Measurements from ENCODE around the gene CHD6. TPM values are rescaled to one million over a fixed set of nuclear protein-coding genes. Genes with fewer than 3 reads are reported as not detected.

The CHD6 gene
- total RNA-seq, 2 donors from 2014 or later, result 51.1 to 56.2 TPM

- DNase-seq (ENCODE audit: low spot score), result no peak
- intact Hi-C loops (cut with DNase I), result no loop called here
Observed at GRCh38 chr20:41355192-41355591, 263.0 kb downstream of the CHD6 start.

- DNase-seq (ENCODE audit: low spot score), result no peak
- intact Hi-C loops (cut with DNase I), result no loop called here
Observed at GRCh38 chr20:41353530-41353929, 264.6 kb downstream of the CHD6 start.

DNA sequence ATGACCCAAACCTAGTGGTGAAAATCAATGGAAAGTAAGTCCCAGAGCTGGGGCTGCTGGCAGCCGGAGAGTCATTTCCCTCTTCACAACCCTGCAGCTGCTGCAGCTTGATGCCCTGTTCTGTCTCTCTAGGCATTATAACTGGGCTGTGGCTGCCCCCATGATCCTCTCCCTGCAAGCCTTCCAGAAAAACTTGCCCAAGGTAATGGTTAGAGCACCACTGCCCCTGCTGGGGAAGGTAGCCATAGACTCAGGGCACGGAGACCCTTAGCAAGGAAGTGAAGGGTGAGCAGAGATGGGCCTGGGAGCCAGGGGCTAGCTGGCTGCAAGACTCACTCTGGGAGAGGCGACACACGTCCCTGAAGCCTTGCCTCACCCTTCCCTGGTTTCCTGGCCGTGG, 265.5 kb downstream of the CHD6 start:
- no peak for DNase-seq (ENCODE audit: low spot score)

GRCh38 chr20:41352106-41352505, 266.1 kb downstream of the CHD6 start:
- intact Hi-C loops (cut with DNase I), result no loop called here
- no peak for DNase-seq (ENCODE audit: low spot score)

More for the DNA sequence above, 265.5 kb downstream of the CHD6 start:
- intact Hi-C loops (cut with DNase I), result no loop called here
